ENCODE data around the gene ECSIT. TPM values are rescaled to one million over a fixed set of nuclear protein-coding genes. Genes with fewer than 3 reads are reported as not detected.

Gene ECSIT
- total RNA-seq, 1 experiment from 2014 or later = 52.8 TPM

DNA sequence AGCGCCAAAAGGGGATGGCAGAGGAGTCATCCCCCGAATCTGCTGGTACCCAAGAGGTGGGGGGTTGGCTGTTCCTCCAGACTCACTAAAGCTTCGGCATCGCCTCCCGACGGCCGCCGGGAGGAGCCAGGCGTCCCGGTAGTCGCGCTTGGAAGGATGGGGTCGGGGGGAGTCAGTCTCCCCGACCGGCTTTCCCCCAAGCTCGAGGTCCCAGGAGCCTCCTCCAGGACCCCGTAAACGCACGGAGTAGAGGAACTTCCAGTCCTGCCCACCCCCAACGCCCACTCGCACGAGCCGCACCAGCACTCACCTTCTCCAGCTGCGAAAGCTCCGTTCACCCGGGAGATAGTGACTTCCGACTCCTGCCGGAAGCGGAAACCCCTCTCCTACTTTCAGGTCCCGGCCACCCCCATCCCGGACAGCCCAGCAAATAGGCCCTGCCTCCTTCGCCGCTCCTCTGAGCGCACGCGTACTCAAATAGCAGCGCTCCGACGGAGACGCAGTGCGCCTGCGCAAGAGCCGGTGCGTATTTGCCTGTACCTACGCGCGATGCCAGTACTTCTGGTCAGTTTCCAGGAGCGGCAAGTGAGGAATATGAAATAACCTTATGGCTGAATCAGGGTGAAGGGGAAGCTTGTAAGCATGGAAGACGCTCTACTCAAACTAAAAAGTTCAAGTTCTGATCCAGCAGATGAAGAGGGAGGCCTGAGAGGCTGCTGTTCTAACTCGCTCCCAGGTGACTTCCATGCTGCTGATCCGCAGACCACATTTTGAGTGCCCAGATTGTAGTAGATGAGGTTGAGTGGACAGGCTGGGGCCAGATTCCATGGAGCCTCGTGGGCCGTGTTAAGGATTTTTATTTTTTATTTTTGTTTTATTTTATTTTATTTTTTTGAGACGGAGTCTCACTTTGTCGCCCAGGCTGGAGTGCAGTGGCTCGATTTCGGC, 30.2 kb upstream of the ECSIT start, which contains the start of gene ELOF1 (continued):
- TF ChIP-seq, protein P1, sequence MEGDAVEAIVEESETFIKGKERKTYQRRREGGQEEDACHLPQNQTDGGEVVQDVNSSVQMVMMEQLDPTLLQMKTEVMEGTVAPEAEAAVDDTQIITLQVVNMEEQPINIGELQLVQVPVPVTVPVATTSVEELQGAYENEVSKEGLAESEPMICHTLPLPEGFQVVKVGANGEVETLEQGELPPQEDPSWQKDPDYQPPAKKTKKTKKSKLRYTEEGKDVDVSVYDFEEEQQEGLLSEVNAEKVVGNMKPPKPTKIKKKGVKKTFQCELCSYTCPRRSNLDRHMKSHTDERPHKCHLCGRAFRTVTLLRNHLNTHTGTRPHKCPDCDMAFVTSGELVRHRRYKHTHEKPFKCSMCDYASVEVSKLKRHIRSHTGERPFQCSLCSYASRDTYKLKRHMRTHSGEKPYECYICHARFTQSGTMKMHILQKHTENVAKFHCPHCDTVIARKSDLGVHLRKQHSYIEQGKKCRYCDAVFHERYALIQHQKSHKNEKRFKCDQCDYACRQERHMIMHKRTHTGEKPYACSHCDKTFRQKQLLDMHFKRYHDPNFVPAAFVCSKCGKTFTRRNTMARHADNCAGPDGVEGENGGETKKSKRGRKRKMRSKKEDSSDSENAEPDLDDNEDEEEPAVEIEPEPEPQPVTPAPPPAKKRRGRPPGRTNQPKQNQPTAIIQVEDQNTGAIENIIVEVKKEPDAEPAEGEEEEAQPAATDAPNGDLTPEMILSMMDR (IDR thresholded peaks at IDR 0.05 in 2 of 3, conservative IDR thresholded peaks at IDR 0.05 in 1 of 3; ENCODE audit: borderline replicate concordance in 1 of 3, insufficient read depth in 1 of 3, low read depth in 2 of 3, low read length in 2 of 3) = peak in 2 of 3 experiments; percentile 7 to 28; a peak in 1 of 6 replicates
- no peak for TF ChIP-seq SRF (IDR thresholded peaks at IDR 0.05; ENCODE audit: low read depth)

DNA sequence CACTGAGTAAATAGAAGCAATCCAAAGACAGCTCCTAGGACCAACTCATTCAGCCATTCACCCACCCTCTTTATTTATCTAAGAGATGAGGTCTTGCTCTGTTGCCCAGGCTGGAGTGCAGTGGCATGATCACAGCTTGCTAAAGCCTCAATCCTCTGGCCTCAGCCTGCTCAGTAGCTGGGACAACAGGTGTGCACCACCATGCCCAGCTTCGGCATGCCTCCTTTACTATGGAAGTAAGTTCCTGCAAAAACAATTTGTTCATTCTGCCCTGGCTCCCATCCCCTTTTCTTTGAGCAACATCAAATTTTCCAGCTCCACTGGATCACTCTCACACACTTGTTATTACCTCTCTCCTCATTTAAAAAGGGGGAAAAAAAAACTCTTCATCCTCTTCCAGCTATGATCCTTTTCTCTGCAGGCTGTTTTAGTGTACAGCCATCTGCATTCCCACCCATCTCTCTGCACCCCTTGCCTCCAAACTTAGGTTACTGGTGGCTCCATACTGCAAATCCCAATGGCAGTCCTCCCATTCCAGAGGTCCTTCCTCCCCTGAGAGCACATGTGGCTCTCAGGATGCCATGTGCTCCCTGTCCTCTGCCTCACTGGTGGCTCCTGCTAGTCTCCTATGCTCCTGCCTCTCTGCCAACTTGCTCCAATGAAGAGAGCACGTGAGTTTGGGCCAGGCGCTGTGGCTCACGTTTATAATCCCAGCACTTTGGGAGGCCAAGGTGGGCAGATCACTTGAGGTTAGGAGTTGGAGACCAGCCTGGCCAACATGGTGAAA, 27.9 kb upstream of the ECSIT start:
- DNase-seq (ENCODE audit: low read depth, low spot score) (no peak), ATAC-seq (no peak)
- H3K79me2 ChIP-seq (ENCODE audit: insufficient read depth, low read length) = peaks cover 50% of the 10 kb centered on the region
- peaks cover 0 to 17% of the 10 kb centered on the region in 2 experiments; a peak in 2 of 4 replicates for H3K4me1 ChIP-seq (ENCODE audit: control insufficient read depth in 1 of 2, insufficient read depth in 2 of 2, low read length in 2 of 2)
- intact Hi-C loops (cut with micrococcal nuclease) = loop anchor here (5.0 kb wide), 1 partner anchor 430 kb away; no protein-coding TSS in a partner anchor
- TF ChIP-seq POLR2AphosphoS5 (IDR thresholded peaks at IDR 0.05; ENCODE audit: low read depth, low read length) (no peak), SRF (IDR thresholded peaks at IDR 0.05; ENCODE audit: low read depth) (no peak), ZFX (IDR thresholded peaks at IDR 0.05) (no peak), RAD21 (IDR thresholded peaks at IDR 0.05; ENCODE audit: low read depth) (no peak), CBX3 (IDR thresholded peaks at IDR 0.05; ENCODE audit: low read depth) (no peak), YY1 (IDR thresholded peaks at IDR 0.05; ENCODE audit: extremely low read depth, insufficient replicate concordance, low read depth, low read length) (no peak)
- TF ChIP-seq, protein P1 (IDR thresholded peaks at IDR 0.05 in 2 of 3, conservative IDR thresholded peaks at IDR 0.05 in 1 of 3; ENCODE audit: borderline replicate concordance in 1 of 3, insufficient read depth in 1 of 3, low read depth in 2 of 3, low read length in 2 of 3) = no peak
- POLR2A ChIA-PET = no interaction called here
- H4K20me1 ChIP-seq (ENCODE audit: insufficient read depth) = no peaks in the 10 kb centered on the region
- H3K27me3 ChIP-seq (ENCODE audit: insufficient read depth, low read length) = no peaks in the 10 kb centered on the region
- CTCF ChIA-PET = no interaction called here
- no peak overlapping the region; a peak in 1 of 4 replicates for H3K4me3 ChIP-seq (replicated peaks in 1 of 2; ENCODE audit: low read depth in 1 of 2, low read length in 2 of 2)
- no peaks in the 10 kb centered on the region for H3K9me2 ChIP-seq (ENCODE audit: insufficient read depth)
- H3K9ac ChIP-seq (ENCODE audit: low read length) = no peak overlapping the region
- no peaks in the 10 kb centered on the region for H3K9me3 ChIP-seq (ENCODE audit: control insufficient read depth in 1 of 2, insufficient read depth in 1 of 2, low read depth in 1 of 2, low read length in 2 of 2)
- no peak overlapping the region for H2AFZ ChIP-seq (ENCODE audit: low read depth, low read length, poor library complexity, severe bottlenecking)
- H3K4me2 ChIP-seq (ENCODE audit: low read length) = no peak overlapping the region
- H3K27ac ChIP-seq (ENCODE audit: low read depth, low read length) = no peak overlapping the region
- H3K36me3 ChIP-seq (ENCODE audit: control insufficient read depth in 1 of 2, insufficient read depth in 2 of 2, low read length in 2 of 2) = peaks cover 11 to 17% of the 10 kb centered on the region in 2 experiments; a peak in 3 of 4 replicates
- RAD21 ChIA-PET (ENCODE audit: low non-redundant PET in 1 of 2, low total read pairs in 2 of 2, uncharacterized antibody in 2 of 2, unreplicated experiment in 2 of 2) = no interaction called here
- no TSS peak for BruUV-seq (replicated peaks)
